Activated CD4-positive, CD25-positive, alpha-beta regulatory T cell treated with anti-CD3 and anti-CD28 coated beads, Interleukin-2, amount 50 U/mL, for 16 hours (primary cell): ENCODE results near the gene MYF6.
"Not testable (repeated sequence)": the region's sequence is repeated elsewhere in the genome, so short reads cannot be mapped to it uniquely, and the experiment has no call there.

ENCODE experiments used
- DNase-seq: peaks from one replicate; pipeline ENCODE4 v3.0.0-alpha.2; 2020; ENCODE audit warnings: low read depth, low spot score

Gene MYF6

GRCh38 chr12:80707126-80707829 lies at the start of gene MYF6:
TSS of gene MYF6 (plus strand) at chr12:80707634. CDS start at chr12:80707720, 86 bp downstream.
- DNase-seq: no peak

- DNase-seq: no peak
These were observed 47.8 kb upstream of the MYF6 start for GRCh38 chr12:80659512-80660063.

DNA sequence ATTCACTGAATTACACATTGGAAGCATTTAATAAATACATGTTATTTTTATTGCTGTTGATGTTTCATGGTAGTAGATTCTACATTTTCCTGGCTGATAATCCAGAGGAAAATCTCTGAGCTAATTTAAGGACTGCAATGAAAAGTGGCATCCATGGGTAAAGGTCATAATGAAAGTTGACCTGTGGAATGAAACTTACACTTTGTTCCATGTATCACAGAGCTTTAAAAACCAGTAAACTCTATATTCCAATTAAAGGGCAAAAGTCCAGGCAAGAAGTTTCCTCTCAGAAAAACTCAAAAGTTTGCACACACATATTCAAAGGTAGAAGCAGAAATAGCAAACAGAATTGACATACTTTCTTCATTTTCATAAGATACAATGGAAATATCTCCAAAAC lies 44.8 kb upstream of the MYF6 start:
- DNase-seq: no peak

DNA sequence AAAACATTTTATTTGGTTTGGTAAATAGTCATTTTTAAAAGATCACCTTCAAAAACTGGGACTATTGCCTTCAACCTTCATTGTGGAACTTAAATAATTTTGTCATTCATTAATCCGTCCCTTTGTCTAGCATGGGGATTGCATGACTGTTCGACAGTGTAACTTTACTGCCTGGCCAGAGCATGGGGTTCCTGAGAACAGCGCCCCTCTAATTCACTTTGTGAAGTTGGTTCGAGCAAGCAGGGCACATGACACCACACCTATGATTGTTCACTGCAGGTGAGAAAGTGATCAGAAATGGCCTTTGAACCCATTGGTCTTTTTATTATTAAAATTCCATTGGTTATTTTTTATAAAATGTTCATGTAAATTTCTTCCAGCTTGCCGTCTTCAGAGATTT lies 37.2 kb upstream of the MYF6 start:
- no peak for DNase-seq

- not testable (repeated sequence) for DNase-seq
These were observed 31.3 kb upstream of the MYF6 start for GRCh38 chr12:80676042-80676636.

DNA sequence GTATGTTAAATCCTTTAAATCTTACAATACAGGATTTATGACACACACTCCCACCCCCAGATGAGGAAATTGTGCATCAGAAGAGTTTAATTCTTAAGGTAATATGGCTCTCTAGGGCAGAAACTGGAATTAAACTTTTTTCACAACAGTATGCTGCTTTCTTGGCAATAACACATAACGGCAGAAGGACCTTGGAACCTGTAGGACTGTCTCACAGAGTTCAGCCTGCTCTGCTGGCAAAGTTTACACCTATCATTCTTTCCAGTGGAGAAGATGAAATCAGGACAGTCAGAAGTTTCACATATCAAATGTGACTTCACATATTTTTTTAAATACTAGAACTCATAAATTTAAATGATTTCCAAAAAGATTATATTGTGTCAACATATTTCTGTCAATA lies 30.6 kb upstream of the MYF6 start:
- DNase-seq: no peak

GRCh38 chr12:80677994-80678393 lies 29.4 kb upstream of the MYF6 start:
- no peak for DNase-seq

GRCh38 chr12:80679346-80680131 lies 27.9 kb upstream of the MYF6 start:
- no peak for DNase-seq

DNA sequence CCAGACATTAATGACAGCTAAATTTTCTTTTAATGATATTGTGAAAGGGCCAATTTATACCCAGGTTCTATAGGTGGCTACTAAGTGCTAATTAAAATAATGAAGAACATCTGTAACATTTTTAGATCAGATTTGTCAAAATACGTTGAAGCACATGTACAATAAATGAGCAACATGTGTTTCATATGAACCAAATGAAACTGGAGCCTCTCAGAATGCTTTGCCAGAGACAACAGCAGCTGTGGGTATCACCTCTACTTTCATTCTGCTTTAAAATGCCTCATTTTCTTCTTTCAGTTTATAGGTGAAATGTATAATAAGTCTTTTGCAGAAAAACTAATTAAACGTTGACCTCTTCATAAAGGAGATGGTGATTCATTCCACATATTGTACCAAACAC lies 26.1 kb upstream of the MYF6 start:
- no peak for DNase-seq

DNA sequence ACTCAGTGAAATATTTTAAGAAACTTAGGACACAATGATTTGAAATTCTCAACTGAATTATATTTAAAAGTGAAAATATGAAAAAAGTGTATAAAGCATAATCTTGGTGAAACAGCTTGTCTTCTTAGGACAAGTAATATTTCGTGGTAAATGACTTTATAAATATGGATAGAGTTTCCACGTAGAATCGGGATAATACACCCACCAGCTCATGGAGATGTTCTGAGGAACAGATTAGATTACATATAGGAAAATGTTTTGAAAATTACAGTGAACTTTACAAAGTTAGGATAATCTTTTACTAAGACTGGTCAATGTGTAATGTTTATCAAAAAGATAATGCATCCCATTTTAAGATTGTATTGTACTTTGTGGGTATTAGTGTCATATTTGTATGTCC lies 25.6 kb upstream of the MYF6 start:
- no peak for DNase-seq

GRCh38 chr12:80684077-80684495 lies 23.3 kb upstream of the MYF6 start:
- no peak for DNase-seq

GRCh38 chr12:80690090-80690489 lies 17.3 kb upstream of the MYF6 start:
- no peak for DNase-seq

GRCh38 chr12:80690513-80690912 lies 16.9 kb upstream of the MYF6 start:
- DNase-seq: no peak

- DNase-seq: no peak
These were observed 15.3 kb upstream of the MYF6 start for GRCh38 chr12:80692114-80692513.

- no peak for DNase-seq
These were observed 10.1 kb upstream of the MYF6 start for GRCh38 chr12:80697270-80697887.

DNA sequence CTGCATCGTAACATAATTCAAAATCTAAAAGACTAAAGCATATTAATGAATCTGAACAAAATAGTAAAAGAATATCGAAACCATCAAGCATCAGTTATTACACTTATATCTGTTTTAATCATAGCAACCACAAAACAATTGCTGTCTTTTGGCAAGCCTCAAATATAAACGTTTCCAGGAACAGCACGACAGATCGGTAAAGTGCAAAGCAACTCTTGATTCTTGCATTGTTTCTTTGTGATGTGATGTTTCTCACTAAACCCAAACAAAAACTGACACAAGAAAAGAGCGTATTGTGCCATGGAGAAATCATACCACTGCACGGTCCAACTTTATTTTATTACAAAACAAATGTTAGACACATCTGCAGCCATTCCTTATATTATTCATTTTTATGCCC lies 9.2 kb upstream of the MYF6 start:
- no peak for DNase-seq

DNA sequence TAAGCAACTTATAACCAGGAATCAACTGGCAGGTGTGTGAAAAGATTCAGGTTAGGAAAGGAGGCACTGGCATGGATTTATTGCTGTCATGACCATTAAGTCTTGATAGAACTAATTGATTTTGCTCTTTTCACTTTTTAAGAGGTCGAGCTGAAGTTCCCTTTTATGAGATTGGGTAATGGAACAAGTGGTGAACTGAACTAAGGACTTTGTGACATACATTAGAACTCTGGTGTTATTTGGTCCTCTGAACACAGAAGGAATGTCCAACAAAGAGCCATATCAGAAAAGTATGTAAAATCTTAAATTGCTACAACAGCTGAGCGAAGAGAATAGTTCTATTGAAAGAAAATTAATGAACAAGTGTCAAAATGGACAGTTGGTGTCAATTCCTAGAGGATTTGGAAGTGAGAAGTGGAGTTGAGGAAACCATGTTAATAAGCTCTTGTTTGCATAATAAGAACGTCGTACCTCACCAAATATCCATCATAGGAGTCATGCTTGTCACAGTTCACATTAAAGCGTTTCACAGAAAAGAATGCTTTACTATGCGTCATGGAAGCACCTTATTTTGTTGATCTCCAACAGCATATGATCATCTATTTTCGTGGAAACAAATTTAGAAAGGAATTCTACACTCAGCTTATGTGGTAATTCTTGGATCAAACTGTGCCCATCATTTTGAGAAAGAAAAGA lies 8.4 kb upstream of the MYF6 start:
- DNase-seq: no peak

DNA sequence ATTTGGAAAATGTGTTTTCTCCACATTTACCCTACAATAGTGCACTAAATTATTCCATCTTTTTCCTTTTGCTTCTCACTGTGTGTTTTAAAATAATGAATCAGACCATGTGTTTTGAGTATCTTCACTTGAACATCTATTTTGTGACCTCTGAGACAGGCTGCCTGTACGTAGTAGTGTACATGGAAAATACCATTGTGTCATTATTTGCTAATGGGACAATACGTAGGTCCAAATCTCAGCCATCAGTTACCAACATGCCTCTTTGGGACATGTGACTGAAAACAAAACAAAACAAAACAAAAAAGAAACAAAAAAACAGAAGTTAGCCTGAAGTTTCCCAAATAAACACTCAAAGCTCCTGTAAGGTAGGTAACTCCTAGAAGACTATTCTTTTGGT lies 7.1 kb upstream of the MYF6 start:
- no peak for DNase-seq

- DNase-seq: no peak
These were observed 6.0 kb upstream of the MYF6 start for GRCh38 chr12:80701388-80701787.

DNA sequence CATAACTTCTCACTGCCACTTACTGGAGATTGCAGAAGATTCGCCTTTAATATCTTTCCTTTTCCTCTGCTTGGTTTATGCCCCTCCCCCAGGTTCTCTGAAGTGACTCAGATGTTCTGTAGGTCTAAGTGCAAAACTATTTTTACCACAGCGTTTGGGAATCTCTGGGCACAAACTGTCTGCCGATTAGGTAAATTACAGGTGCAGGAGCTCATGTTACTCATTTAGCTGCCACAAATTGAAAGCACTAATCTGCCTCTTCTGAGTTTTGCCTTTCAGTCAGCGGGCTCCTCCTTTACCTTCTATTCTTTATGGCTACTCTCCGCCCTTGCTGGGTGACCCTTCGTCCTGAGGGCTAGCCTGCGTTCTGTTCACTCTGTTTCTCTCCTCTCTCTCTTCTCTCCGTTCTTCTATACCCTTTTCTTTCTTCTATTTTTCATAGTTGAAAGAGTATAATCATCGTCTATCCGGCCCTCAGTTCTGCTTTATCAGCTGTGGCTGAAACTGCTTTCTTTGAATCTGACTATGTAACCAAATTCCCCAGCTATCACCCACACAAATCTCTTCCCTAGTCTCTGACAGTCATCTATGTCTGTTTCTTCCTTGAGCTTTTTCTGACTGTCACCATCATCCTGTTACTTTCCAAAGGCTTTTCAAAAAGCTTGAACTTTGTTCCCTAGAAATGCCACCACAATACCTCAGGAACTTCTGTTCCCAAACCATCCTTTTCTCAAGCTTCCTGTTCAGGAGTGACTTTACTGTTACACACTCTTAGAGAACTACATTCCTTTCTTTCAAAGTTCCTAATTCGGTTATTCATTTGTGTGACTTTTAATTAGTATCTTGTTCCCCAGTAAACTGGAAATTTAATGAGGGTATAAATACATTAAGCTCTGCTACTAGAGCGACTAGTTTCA lies 4.3 kb upstream of the MYF6 start:
- no peak for DNase-seq
